Endothelial cell of umbilical vein (primary cell): ENCODE measurements around the gene FNDC4. TPM values are rescaled to one million over a fixed set of nuclear protein-coding genes. Genes with fewer than 3 reads are reported as not detected.

ENCODE experiments used
- BruUV-seq: library from RNA; stranded (reverse); fragments of 400-500 nt; replicated peaks from 2 replicates; lab custom pipeline; 2021; lab: Mats Ljungman, UMichigan
- CTCF ChIA-PET: fragments of 300-600, 350-600 bp; sonication (Branson Sonifier 250); formaldehyde crosslinking; loops from one replicate; lab custom pipeline; 2021; ENCODE audit warnings: antibody characterized with exemption, inconsistent platforms; lab: Charles Lee
- POLR2A ChIA-PET: fragments of 300-600, 350-600 bp; sonication (Branson Sonifier 250); formaldehyde crosslinking; loops from one replicate; lab custom pipeline; 2021; ENCODE audit warnings: antibody characterized with exemption, inconsistent platforms; lab: Charles Lee
- DNase-seq: peaks from one replicate; pipeline ENCODE4 v3.0.0-alpha.2; 2011; ENCODE audit warnings: low read depth, low spot score
- FAIRE-seq: peaks from 2 replicates; lab custom pipeline; 2011; peaks lifted over from hg19 to GRCh38; lab: Jason Lieb, UNC
- H2AFZ ChIP-seq: 2 replicates; pipeline ENCODE4 v1.6.0; 2012; ENCODE audit warnings: low read depth, low read length, control low read depth, inconsistent platforms
- H3K27ac ChIP-seq: 2 replicates; pipeline ENCODE4 v1.5.1; 2011; ENCODE audit warnings: low read depth, mild to moderate bottlenecking, control low read depth, low read length, moderate library complexity; ENCODE audit not compliant: insufficient read depth
- H3K27me3 ChIP-seq, 2 experiments: 2 replicates each; pipeline versions ENCODE4 v1.6.0 to v1.6.1; 2011; ENCODE audit warnings: low read length in 2 of 2, mixed read lengths in 1 of 2; ENCODE audit not compliant: control insufficient read depth in 2 of 2, insufficient read depth in 2 of 2
- H3K36me3 ChIP-seq, 2 experiments: 2 replicates in 1 of 2; 3 replicates in 1 of 2; pipeline ENCODE4 v1.5.1; 2011; ENCODE audit warnings: low read length in 2 of 2, mild to moderate bottlenecking in 1 of 2, moderate library complexity in 1 of 2; ENCODE audit not compliant: control insufficient read depth in 2 of 2, insufficient read depth in 2 of 2; ENCODE audit errors: extremely low read depth in 1 of 2
- H3K4me1 ChIP-seq: 3 replicates; pipeline ENCODE4 v1.5.1; 2011; ENCODE audit warnings: mild to moderate bottlenecking, low read length; ENCODE audit not compliant: control insufficient read depth, insufficient read depth; ENCODE audit errors: extremely low read depth
- H3K4me2 ChIP-seq: 2 replicates; pipeline ENCODE4 v1.6.1; 2011; ENCODE audit warnings: low read length, control low read depth, mixed read lengths; ENCODE audit not compliant: insufficient read depth
- H3K4me3 ChIP-seq, 3 experiments: fragments of 200-600 bp in 1 of 3; sonication (generic), shearing (Covaris generic) in 1 of 3; replicated peaks in 1 of 3; 2 replicates each; pipeline ENCODE4 v1.5.1; 2011 to 2016; ENCODE audit warnings: control low read depth in 3 of 3, low read length in 3 of 3, mild to moderate bottlenecking in 2 of 3, inconsistent platforms in 1 of 3, low read depth in 1 of 3, moderate library complexity in 1 of 3; ENCODE audit not compliant: insufficient read depth in 1 of 3
- H3K79me2 ChIP-seq: 2 replicates; pipeline ENCODE4 v1.6.0; 2012; ENCODE audit warnings: low read length, inconsistent platforms; ENCODE audit not compliant: control insufficient read depth, insufficient read depth
- H3K9ac ChIP-seq: replicated peaks from 2 replicates; pipeline ENCODE3; 2011; ENCODE audit warnings: low read length, control low read depth; ENCODE audit not compliant: insufficient read depth; ENCODE audit errors: extremely low read depth
- H3K9me1 ChIP-seq: replicated peaks from 3 replicates; pipeline ENCODE4 v1.6.0; 2011; ENCODE audit warnings: mild to moderate bottlenecking, low read length; ENCODE audit not compliant: control insufficient read depth, insufficient read depth; ENCODE audit errors: extremely low read depth
- H3K9me3 ChIP-seq: replicated peaks from 2 replicates; pipeline ENCODE4 v1.5.1; 2012; ENCODE audit warnings: low read length, inconsistent platforms; ENCODE audit not compliant: control insufficient read depth, insufficient read depth
- H4K20me1 ChIP-seq: replicated peaks from 2 replicates; pipeline ENCODE3; 2011; ENCODE audit warnings: mild to moderate bottlenecking, low read length; ENCODE audit not compliant: control insufficient read depth, insufficient read depth; ENCODE audit errors: extremely low read depth
- EZH2 ChIP-seq: IDR thresholded peaks from 2 replicates; pipeline ENCODE4 v1.6.1; 2012; ENCODE audit warnings: borderline replicate concordance, low read depth, mild to moderate bottlenecking, moderate library complexity, low read length, inconsistent platforms; ENCODE audit not compliant: severe bottlenecking
- FOS ChIP-seq: IDR thresholded peaks from 2 replicates; pipeline ENCODE4 v1.6.1; 2011; ENCODE audit warnings: mild to moderate bottlenecking, low read length, moderate library complexity, borderline replicate concordance; ENCODE audit not compliant: insufficient read depth
- GATA2 ChIP-seq: IDR thresholded peaks from 2 replicates; pipeline ENCODE4 v1.7.0; 2011; ENCODE audit warnings: low read depth, mild to moderate bottlenecking, moderate library complexity, mixed read lengths, low read length; ENCODE audit not compliant: insufficient read length, insufficient read depth
- JUN ChIP-seq: IDR thresholded peaks from 2 replicates; pipeline ENCODE4 v1.6.1; 2011; ENCODE audit warnings: borderline replicate concordance, low read depth; ENCODE audit not compliant: insufficient read length, insufficient read depth
- MYC ChIP-seq: IDR thresholded peaks from one replicate; pipeline ENCODE4 v1.6.1; 2011; ENCODE audit warnings: mild to moderate bottlenecking, low read depth, low read length
- POLR2A ChIP-seq: IDR thresholded peaks from 2 replicates; pipeline ENCODE4 v1.6.1; 2012; ENCODE audit warnings: low read depth, mild to moderate bottlenecking, control low read depth, low read length
- POLR2AphosphoS5 ChIP-seq: IDR thresholded peaks from 2 replicates; pipeline ENCODE4 v1.6.1; 2012; ENCODE audit warnings: low read depth, mild to moderate bottlenecking, control low read depth, low read length, moderate library complexity; ENCODE audit not compliant: insufficient read depth
- dilution Hi-C: fragments of 300-500 bp; cut with MboI; formaldehyde crosslinking; loops from one replicate; pipeline ENCODE4 v1.15.0; 2019; ENCODE audit warnings: low sequenced_read_pairs; ENCODE audit not compliant: extremely low pct_ligation_motif_present
- intact Hi-C: fragments of 100-400 bp; cut with micrococcal nuclease; formaldehyde crosslinking; loops from one replicate; pipeline ENCODE4 v1.10.0; 2022
- polyA plus RNA-seq, 4 experiments: library from polyadenylated mRNA; depleted of rRNA in 3 of 4; stranded (reverse) in 3 of 4; unstranded in 1 of 4; fragments of >200 nt; gene quantifications; 2 replicates each; pipeline versions ENCODE4 v1.2.1 to v1.2.3, GENCODE V29; 2011 to 2012; ENCODE audit warnings: missing spikeins in 1 of 4
- total RNA-seq: library from RNA; stranded (reverse); gene quantifications from 2 replicates; pipeline ENCODE4 v1.2.3, GENCODE V29; 2021
- TF ChIP-seq, protein P1 (sequence below), 2 donors: IDR thresholded peaks; 1 replicate in 1 of 2; 2 replicates in 1 of 2; pipeline ENCODE4 v1.5.1; 2011; ENCODE audit warnings: low read length in 2 of 2, mild to moderate bottlenecking in 2 of 2, moderate library complexity in 2 of 2, control low read depth in 1 of 2, inconsistent platforms in 1 of 2, low read depth in 1 of 2; ENCODE audit not compliant: insufficient read depth in 1 of 2; ENCODE audit errors: extremely low read depth in 1 of 2
- TF ChIP-seq, protein P2 (sequence below): IDR thresholded peaks from 2 replicates; pipeline ENCODE4 v1.6.1; 2011; ENCODE audit not compliant: insufficient read depth, insufficient read length

The FNDC4 gene
- total and polyA plus RNA-seq, 2 donors (not counting 3 experiments of a cell fraction or from before 2014, with no cell fraction given), result 15.5 to 19.0 TPM

DNA sequence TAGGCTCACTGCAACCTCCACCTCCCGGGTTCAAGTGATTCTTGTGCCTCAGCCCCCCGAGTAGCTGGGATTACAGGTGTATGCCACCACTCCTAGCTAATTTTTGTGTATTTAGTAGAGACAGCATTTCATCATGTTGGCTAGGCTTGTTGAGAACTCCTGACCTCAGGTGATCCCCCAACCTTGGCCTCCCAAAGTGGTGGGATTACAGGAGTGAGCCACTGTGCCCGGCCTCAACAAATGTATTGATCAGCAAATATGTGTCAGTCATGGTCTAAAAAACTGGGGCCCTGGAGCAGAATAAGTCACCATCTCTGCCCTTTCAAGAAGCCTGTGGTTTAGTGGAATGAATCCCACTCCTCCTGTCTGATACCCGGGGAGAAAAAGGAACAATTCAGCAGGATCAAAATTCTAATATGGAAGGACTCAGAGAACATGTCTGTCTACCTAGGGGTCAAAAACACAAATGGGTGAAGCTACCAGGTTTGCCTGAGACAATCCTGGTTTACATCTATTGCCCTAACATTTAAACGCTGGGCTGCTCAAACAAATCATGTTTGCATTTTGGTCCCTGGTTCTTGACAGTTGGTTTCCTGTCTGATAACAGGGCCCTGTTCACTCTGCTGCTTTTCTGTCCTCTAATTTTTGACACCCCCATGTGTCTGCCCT lies 23.2 kb upstream of the FNDC4 start:
- dilution Hi-C loops (no loop called here), intact Hi-C loops (no loop called here)
- no peaks in the 10 kb centered on the region for H3K9me3 ChIP-seq
- DNase-seq (no peak), FAIRE-seq (no peak)
- H3K9ac ChIP-seq, result no peak overlapping the region
- no peak overlapping the region for H2AFZ ChIP-seq
- CTCF ChIA-PET, result interaction anchor here (0.6 kb wide), 1 partner anchor 382 kb away, joined by 3 read pairs; no protein-coding TSS in a partner anchor
- H3K4me3 ChIP-seq, result no peak overlapping the region
- TF ChIP-seq FOS, result no peak
- TF ChIP-seq, protein P1, sequence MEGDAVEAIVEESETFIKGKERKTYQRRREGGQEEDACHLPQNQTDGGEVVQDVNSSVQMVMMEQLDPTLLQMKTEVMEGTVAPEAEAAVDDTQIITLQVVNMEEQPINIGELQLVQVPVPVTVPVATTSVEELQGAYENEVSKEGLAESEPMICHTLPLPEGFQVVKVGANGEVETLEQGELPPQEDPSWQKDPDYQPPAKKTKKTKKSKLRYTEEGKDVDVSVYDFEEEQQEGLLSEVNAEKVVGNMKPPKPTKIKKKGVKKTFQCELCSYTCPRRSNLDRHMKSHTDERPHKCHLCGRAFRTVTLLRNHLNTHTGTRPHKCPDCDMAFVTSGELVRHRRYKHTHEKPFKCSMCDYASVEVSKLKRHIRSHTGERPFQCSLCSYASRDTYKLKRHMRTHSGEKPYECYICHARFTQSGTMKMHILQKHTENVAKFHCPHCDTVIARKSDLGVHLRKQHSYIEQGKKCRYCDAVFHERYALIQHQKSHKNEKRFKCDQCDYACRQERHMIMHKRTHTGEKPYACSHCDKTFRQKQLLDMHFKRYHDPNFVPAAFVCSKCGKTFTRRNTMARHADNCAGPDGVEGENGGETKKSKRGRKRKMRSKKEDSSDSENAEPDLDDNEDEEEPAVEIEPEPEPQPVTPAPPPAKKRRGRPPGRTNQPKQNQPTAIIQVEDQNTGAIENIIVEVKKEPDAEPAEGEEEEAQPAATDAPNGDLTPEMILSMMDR (IDR thresholded peaks at IDR 0.05; ENCODE audit: extremely low read depth in 1 of 2, insufficient read depth in 1 of 2, low read depth in 1 of 2, low read length in 2 of 2), result no peak
- TF ChIP-seq POLR2A, result no peak
- TF ChIP-seq MYC, result no peak
- no peak for TF ChIP-seq POLR2AphosphoS5
- TF ChIP-seq GATA2, result no peak
- TF ChIP-seq, protein P2, sequence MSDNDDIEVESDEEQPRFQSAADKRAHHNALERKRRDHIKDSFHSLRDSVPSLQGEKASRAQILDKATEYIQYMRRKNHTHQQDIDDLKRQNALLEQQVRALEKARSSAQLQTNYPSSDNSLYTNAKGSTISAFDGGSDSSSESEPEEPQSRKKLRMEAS, result no peak
- no peak for TF ChIP-seq EZH2
- no peak for TF ChIP-seq JUN
- no peak overlapping the region for H3K4me2 ChIP-seq
- H3K9me1 ChIP-seq, result no peaks in the 10 kb centered on the region
- POLR2A ChIA-PET, result no interaction called here
- no peaks in the 10 kb centered on the region for H3K27me3 ChIP-seq
- H3K27ac ChIP-seq, result no peak overlapping the region
- H3K4me1 ChIP-seq, result no peaks in the 10 kb centered on the region
- no peaks in the 10 kb centered on the region for H3K79me2 ChIP-seq
- no peaks in the 10 kb centered on the region for H3K36me3 ChIP-seq
- no TSS peak for BruUV-seq
- H4K20me1 ChIP-seq, result no peaks in the 10 kb centered on the region
